DMS153 (cell line): Measurements from ENCODE around the gene RAB3C.

Source experiments
- DNase-seq: peaks from one replicate; lab custom pipeline; 2025; lab: John Stamatoyannopoulos, UW

Gene RAB3C

GRCh38 chr5:58773744-58774441 lies 191.0 kb downstream of the RAB3C start:
- DNase-seq, result peak; percentile 31

GRCh38 chr5:58774937-58775336 lies 192.1 kb downstream of the RAB3C start:
- no peak for DNase-seq

DNA sequence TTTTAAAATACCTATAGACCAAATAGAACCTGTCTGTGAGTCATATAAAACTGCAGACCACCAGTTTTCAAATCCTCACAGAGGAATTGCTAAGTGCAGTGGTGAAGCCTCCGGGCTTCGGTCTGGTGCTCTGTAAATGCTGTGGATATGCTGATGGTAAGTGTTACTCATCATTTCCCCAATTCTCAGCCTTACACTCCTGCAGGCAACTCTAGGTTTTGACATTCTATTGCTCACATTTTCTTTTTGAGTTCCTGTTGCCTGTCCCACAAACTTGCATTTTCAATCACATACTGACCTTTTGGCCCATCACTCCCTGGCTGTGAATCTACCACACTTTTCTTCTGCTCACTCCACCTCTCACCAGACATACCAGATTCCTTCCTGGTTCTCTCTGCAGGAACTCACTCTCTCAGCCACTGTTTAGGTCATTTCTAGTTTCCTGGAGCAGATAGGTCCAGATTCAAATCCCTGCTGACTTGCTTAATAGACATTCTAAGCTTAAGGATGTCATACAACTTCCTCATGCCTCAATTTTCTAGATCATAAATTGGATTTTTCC lies 192.9 kb downstream of the RAB3C start:
- DNase-seq, result no peak

DNA sequence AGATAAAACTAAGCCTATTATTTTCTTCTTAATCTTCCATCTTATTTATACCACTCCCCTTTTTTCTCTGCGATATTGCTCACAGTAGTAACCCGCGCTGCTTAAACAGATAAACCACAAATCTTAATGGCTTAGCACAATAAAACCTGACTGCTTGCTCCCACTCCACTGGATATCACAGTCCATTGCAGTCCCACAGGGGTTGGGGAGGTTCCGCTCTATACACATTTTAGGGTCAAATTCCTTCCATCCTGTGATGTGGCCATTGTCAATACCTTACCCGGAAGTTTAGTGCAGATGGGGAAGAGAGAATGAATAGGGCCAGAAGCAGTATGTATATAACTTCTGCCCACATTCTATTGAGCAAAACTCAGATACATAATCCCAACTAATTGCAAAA lies 193.7 kb downstream of the RAB3C start:
- no peak for DNase-seq

GRCh38 chr5:58778888-58779287 lies 196.0 kb downstream of the RAB3C start:
- no peak for DNase-seq

DNA sequence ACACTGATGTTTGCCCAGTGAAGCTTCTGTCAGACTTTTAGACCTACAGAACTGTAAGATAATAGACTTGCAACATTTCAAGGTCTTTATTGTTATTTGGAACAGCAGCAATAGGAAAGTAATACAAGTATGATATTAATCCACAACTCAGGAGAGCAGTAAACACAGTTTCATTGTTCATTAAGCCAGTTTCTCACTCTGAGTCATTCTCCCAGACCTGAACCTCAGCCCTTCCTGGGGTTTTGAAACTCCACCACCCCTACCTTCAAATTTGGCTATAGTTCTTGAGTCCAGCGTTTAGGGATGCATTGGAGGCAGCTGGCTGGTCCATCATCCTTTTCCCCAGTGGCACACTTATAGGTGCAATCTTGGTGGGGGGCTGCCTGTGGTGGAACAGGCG lies 203.2 kb downstream of the RAB3C start:
- DNase-seq, result no peak

- DNase-seq, result no peak
Measured at GRCh38 chr5:58786711-58787303, 203.9 kb downstream of the RAB3C start.

GRCh38 chr5:58787987-58788386 lies 205.1 kb downstream of the RAB3C start:
- no peak for DNase-seq

DNA sequence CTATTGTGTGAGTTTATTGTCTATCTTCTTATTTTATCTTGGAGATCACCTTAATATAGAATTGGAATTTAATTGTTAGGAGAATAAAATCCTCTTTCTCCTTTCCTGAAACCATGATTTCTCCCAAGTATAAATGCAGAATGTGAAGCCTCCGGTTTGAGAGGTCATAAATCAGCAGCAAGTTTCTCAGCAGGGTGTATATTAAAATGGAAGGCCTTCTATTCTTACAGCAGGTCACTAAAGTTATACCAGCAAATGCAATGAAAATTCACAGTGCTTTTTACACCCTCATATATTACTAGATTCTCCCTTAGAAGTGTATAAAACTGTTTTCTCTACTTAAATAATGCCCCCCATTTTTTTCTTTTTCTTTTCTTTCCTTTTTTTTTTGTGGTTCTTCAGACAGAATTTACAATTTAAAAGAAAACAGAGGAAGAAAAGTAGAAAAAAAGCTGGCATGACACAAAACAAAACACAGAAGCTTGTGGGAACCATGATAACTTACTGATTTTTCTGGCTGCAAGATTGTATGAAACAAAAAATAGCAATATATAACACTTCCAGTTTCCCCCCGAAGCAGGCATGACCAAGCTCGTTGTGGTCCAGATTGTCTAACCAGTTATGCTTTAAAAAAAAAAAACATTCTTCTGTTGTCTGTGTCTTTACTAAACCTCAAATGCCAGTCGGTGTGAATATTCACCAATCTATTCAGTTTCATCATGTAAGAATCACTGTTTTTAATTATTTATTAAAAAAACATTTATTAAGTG lies 211.2 kb downstream of the RAB3C start:
- no peak for DNase-seq

GRCh38 chr5:58794875-58795274 lies 212.0 kb downstream of the RAB3C start:
- DNase-seq, result no peak

- DNase-seq, result no peak
Measured at GRCh38 chr5:58795327-58795726, 212.5 kb downstream of the RAB3C start.

- no peak for DNase-seq
Measured at GRCh38 chr5:58797021-58797420, 214.1 kb downstream of the RAB3C start.

DNA sequence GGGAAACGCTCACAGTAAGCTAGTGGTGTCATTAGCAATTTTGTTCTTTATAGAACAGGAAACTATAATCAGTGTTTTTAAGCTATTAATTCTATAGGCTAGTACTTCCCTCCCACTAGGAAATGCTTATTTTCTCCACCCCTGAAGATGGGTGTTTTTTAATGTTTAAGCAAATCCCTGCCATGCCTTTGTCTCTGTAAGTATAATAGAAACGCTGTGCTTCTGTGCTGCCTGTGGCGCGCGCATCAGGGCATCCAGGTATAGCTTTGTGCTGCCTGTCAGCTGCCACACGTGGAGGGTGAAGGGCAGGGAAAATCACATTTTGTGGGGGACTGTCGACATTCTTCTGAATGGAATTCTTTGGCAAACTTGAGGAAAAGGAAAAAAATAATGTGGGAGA lies 217.5 kb downstream of the RAB3C start:
- no peak for DNase-seq

DNA sequence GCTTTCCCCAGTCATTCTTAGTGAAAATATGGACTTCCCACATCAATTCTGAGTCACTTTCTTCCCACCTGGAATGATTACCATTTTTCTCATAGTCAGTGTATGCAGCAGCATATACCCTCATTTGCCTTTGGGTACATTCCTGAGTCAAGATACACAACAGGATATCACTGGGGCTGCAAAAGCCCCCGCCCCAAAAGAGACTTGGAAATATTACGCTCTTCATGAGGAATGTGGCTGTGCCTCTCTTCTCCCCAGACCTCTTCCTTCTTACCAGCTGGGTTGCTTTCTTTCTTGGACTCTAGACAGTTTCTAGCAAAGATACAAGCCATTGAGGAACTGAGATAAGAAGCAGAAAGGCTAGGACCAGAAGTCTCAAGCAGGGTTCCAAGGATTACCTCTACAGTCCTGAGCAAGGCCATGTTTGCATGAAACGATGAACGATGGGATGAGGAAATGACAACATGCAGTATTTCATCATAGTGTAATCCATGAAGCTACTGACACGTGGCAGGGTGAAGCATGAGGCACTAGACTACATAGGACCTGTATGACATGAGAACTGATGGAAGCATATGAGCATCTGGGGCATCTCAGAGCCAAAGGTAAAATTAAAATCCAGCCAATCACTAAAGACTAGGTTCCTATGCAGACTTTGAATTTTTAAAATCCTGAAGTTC lies 218.1 kb downstream of the RAB3C start:
- no peak for DNase-seq

DNA sequence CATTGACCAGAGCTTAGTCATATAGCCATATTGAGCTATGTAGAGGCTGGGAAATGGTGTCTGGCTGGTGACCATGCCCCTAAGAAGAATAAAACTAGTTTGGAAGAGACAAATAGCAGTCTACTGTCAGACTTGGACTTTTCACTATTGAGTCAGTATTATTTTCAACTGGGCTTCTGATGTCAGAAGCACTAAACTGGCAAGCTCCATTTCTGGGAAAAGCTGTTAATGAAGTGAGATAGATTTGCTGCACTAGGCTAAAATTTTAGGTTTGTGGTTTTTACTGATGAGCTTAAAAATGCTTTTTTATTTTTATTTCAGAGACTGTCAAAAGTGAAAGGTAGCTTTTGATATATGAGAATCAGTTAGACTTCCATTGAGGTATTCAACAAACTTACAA lies 220.2 kb downstream of the RAB3C start:
- DNase-seq, result no peak

DNA sequence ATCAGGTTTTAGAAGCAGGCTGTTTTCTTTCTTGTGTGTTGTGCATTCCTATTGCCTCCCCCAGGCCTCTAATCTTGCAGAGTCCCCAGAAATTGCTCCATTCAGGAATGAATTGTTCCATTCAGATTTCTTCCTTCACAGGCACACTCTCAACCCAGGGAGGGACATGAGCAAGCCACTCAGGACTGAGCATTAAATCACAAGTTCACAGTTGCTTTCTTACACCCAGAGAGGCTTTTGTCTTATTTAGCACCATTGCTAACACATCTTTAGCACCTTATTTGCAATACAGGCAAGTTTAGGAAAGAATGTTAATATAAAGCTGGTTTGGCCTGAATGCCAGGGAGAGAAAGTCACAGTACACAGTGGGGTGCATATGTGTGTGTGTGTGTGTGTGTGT lies 221.4 kb downstream of the RAB3C start:
- no peak for DNase-seq

DNA sequence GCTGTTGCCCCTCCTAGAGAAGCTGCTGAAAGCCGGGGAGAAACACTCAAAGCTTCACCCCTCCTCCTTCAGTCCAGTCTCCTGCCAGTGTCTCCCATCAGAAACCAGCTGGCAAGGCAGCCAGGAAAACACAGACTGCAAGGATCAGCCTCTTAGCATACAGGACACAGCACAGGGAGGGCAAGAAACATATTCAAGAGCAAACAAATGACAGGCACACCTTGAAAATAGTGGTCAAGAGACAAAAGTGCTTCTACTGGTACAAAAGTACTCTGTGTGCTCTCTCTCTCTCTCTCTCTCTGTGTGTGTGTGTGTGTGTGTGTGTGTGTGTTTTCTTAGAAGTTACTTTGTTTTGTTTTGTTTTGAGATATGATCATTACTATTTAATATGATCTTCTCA lies 227.2 kb downstream of the RAB3C start:
- no peak for DNase-seq

- DNase-seq, result no peak
Measured at GRCh38 chr5:58813855-58814254, 231.0 kb downstream of the RAB3C start.

- DNase-seq, result no peak
Measured at GRCh38 chr5:58816181-58816731, 233.4 kb downstream of the RAB3C start.

DNA sequence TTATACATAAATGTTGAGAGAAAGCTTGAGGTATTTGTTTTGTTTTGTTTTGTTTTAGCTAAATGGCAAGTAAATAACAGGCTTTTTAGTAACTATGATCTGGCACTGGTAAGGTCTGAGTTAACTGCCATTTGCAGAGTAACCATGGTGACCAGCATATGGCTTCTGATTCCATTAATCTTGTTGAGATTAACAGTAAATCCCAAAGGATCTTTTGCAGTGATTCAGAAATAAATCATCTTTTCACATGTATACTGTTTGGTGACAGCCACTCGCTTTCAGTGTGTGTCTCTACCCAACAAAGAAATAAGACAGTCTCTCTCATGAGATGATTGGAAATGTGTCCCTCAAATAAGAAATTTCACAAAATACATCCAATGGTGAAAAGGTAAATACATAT lies 235.6 kb downstream of the RAB3C start:
- no peak for DNase-seq

- DNase-seq, result no peak
Measured at GRCh38 chr5:58825441-58825840, 242.6 kb downstream of the RAB3C start.

- DNase-seq, result no peak
Measured at GRCh38 chr5:58825899-58826298, 243.0 kb downstream of the RAB3C start.
